H7 (cell line): ENCODE measurements around the gene SETDB2. TPM values are rescaled to one million over a fixed set of nuclear protein-coding genes. Genes with fewer than 3 reads are reported as not detected.
A peak's percentile ranks its signal among the peaks of the same experiment; 100 is the strongest.

ENCODE experiments used
- DNase-seq: peaks from one replicate; pipeline ENCODE4 v3.0.0; 2012
- H3K27me3 ChIP-seq: 2 replicates; pipeline ENCODE4 v1.6.0; 2011; ENCODE audit warnings: mild to moderate bottlenecking, low read length; ENCODE audit not compliant: control insufficient read depth, insufficient read depth
- H3K36me3 ChIP-seq: replicated peaks from 2 replicates; pipeline ENCODE4 v1.5.1; 2011; ENCODE audit warnings: low read length; ENCODE audit not compliant: control insufficient read depth, insufficient read depth
- H3K4me3 ChIP-seq: 2 replicates; pipeline ENCODE4 v1.5.1; 2011; ENCODE audit warnings: low read depth, mild to moderate bottlenecking, control low read depth, low read length, moderate library complexity; ENCODE audit not compliant: insufficient read depth
- total RNA-seq: library from RNA; depleted of rRNA; stranded (reverse); fragments of >200 nt; shearing (Covaris generic); gene quantifications from 2 replicates; pipeline ENCODE4 v1.2.3, GENCODE V29; 2014; rRNA removed

The SETDB2 gene, protein sequence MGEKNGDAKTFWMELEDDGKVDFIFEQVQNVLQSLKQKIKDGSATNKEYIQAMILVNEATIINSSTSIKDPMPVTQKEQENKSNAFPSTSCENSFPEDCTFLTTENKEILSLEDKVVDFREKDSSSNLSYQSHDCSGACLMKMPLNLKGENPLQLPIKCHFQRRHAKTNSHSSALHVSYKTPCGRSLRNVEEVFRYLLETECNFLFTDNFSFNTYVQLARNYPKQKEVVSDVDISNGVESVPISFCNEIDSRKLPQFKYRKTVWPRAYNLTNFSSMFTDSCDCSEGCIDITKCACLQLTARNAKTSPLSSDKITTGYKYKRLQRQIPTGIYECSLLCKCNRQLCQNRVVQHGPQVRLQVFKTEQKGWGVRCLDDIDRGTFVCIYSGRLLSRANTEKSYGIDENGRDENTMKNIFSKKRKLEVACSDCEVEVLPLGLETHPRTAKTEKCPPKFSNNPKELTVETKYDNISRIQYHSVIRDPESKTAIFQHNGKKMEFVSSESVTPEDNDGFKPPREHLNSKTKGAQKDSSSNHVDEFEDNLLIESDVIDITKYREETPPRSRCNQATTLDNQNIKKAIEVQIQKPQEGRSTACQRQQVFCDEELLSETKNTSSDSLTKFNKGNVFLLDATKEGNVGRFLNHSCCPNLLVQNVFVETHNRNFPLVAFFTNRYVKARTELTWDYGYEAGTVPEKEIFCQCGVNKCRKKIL
- total RNA-seq: 2.8 and 4.6 TPM in 2 replicates

DNA sequence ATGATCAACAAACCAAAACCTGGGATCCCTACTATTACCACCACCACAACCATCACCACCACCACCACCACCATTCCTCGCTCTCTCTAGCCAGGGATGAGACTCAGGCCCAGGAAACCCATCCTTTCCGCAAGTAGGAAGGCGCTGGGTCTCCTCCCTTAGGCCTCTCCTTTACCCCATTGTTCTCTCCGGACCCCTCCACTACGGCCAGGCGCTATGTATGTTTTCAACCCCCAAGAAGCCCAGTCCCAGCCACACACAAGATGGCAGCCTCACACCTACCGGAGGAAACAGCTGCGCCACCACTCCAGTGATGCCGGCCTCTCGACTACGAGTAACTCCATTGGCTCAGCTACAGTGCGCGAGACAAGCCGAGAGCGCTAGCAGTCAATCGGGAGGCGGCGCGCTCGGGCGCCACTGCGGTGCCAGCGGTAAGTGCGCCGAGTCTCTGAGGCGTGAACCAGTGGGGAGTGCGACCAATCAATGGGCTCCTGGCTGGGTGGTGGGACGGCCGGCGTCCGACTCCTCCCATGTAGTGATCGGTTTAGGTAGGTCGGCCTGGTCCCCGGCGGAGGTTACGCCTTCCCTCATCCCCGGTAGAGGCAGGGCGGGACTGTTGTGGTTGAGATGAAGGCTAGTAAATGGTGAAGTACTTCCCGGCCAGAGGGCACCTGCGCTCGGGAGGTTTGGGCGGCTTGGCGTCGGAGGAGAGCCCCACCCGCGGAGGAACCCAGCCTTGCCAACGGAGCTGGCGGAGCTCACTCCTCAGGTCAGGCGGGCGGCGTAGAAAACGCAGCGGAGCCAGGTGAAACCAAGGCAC, at the start of gene SETDB2, which contains the start of gene CAB39L:
SETDB2 (plus strand) TSS at position 571 of the 820 bp plus-strand sequence. CDS start 7,620 bp downstream, outside the sequence.
CAB39L (minus strand) TSS at position 361 of the 820 bp plus-strand sequence. CDS start 61,154 bp downstream, outside the sequence.
- peak; percentile 93 for DNase-seq
- Histone ChIP-seq H3K27me3 (no peaks in the 10 kb centered on the region), H3K4me3 (peak within 1 kb of the TSS; percentile 77), H3K36me3 (no peaks in the 10 kb centered on the region)

DNA sequence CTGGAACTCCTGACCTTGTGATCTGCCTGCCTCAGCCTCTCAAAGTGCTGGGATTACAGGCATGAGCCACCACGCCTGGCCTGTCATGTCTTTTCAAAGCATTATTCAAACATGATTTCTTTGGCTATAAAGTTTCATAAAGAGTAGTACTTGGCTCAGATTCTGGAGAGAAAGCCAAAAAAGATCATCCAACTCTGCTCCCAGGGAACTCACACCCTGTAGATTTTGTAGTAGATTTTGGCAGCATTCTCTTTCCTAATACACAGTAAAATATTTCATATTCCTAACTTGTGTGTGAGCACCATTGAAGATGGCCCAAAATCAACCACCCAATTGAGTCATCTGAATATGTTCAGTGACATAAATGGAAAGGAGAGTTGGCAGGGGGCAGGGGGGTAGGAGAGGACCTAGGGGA, 48.6 kb upstream of the SETDB2 start:
- no peak for DNase-seq
- H3K36me3 ChIP-seq: no peaks in the 10 kb centered on the region
- no peaks in the 10 kb centered on the region for H3K27me3 ChIP-seq
- no peak overlapping the region for H3K4me3 ChIP-seq

DNA sequence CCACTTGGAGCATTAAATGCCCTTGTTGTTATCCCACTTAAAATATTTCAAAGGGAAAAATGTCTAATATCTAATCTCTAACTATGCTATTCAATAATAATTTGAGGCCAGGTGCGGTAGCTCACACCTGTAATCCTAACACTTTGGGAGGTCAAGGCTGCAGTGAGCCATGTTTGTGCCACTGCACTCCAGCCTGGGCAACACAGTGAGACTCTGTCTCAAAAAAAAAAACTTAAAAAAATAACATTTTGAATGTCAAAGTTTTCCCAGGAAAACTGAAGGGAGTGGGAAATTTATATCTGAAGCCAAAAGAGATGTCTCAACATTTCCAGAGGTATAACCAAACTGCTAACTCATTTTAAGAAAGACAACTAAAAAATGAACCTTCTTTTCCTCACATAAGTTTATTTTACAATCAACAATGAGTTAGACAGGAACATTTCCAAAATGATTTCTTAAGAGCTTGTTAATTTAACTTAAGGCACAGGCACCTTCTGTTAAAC, 48.1 kb upstream of the SETDB2 start:
- H3K27me3 ChIP-seq: no peaks in the 10 kb centered on the region
- H3K4me3 ChIP-seq: no peak overlapping the region
- no peak for DNase-seq
- no peaks in the 10 kb centered on the region for H3K36me3 ChIP-seq

DNA sequence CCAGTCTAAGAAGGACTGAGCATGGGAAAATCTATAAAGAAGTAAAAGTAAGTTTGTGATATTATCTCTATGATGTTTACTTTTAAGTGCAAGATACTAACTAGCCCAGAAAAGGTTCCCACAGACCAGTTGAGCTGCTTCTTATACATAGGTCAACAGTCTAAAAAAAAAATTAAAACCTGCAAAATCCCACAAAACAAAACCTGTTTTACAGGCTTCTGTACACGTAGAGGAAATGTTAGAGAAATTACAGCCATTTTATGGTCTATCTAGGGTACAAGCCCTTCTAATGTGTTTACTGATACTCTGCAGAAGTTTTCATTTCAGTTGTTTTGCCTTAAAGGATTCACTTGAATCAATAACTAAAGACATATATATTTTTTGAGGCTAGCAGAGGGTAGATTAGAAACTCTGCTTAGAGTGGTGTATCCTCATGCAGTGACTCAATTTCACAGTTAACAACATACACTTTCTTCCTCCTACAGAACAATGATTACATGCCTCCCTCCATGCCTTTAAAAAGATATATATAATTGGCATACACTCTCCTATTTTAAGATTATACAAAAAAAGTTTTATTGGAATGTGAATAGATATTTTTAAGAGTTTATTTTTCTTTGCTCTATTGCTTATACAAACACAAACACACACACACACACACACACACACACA, 44.1 kb upstream of the SETDB2 start:
- no peak overlapping the region for H3K4me3 ChIP-seq
- DNase-seq: no peak

DNA sequence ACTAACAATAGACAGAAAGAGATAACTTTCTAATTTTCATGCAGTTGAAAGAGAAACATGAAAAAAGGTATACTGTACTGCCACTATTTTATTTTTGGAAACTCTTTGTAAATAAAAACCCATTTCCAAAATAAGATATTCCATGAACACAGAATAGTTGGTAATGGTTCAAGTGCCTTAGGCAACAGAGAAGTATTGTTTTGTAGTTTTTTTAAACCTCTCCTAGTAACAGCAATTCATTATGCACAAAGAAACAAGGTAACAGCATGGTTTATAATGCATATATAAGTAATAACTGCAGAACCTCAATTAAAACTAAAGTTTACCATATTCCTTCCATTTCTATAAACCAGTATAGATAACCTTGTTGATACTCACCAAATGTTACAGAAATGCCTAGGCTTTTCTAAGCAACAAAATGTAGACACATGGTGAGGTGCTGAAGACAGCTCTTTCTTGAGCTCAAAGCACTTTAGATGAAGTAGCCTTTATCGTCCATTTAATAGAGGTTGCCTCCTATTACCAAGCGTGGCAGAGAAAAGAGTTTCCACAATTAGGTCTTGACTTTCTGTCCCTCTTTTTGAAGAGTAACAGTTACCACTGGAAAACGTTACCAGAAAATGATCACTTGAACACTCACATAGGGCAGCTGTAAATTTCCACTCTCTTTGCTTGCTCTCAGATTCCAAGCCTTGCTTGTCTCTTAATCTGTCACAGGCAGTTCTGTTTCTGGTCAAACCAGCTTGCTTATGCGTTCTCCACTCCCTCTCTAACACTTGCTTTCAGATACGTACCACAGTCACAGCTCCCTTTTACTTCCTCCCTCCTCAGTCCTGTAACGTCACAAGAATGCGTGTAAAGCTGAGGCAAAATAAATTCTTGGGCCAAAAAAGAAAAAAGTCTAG, 43.1 kb upstream of the SETDB2 start:
- Histone ChIP-seq H3K36me3 (no peaks in the 10 kb centered on the region), H3K4me3 (no peak overlapping the region), H3K27me3 (no peaks in the 10 kb centered on the region)
- DNase-seq: no peak

More for the DNA sequence above, 44.1 kb upstream of the SETDB2 start:
- H3K36me3 ChIP-seq: no peaks in the 10 kb centered on the region
- no peaks in the 10 kb centered on the region for H3K27me3 ChIP-seq

DNA sequence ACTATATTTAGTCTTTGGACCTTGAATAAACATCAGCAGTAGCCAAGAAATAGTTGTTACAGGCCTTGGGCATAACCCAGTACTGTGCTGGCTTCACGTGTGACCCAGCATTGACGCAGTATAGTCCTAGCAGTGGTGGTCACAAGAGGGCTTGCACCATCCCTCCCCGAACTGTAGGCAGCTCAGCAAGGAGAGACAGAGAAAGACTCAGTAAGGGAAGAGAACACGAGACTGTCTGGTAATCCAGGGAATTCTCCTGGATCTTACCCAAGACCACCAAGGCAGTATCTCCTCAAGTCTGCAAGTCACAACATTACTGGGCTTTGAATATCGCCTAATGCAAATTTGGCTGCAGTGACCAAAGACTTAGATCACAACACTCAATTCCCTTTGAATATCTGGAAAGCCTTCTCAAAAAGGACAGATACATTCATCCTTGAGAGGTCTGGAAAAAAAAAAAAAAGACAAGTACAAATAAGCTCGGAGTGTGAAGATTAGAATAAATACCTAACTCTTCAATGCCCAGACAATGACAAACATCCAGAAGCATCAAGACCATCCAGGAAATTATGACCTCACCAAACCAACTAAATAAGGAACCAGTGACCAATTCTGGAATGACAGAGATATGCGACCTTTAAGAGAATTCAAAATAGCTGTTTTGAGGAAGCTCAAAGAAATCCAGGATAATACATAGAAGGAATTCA, 39.9 kb upstream of the SETDB2 start:
- DNase-seq: no peak
- H3K27me3 ChIP-seq: no peaks in the 10 kb centered on the region; the same call in 1 of the 2 replicates
- H3K4me3 ChIP-seq: no peak overlapping the region
- H3K36me3 ChIP-seq: no peaks in the 10 kb centered on the region

DNA sequence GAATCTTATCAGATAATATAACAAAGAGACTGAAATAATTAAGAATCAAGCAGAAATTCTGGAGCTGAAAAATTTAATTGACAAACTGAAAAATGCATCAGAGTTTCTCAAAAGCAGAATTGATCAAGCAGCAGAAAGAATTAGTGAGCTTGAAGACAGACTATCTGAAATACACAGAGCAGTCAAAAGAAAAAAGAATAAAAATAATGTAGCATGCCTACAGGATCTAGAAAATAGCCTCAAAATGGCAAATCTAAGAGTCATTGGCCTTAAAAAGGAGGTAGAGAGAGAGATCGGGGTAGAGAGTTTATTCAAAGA, 39.4 kb upstream of the SETDB2 start:
- Histone ChIP-seq H3K4me3 (no peak overlapping the region), H3K36me3 (no peaks in the 10 kb centered on the region), H3K27me3 (no peaks in the 10 kb centered on the region; the same call in 1 of the 2 replicates)
- no peak for DNase-seq

DNA sequence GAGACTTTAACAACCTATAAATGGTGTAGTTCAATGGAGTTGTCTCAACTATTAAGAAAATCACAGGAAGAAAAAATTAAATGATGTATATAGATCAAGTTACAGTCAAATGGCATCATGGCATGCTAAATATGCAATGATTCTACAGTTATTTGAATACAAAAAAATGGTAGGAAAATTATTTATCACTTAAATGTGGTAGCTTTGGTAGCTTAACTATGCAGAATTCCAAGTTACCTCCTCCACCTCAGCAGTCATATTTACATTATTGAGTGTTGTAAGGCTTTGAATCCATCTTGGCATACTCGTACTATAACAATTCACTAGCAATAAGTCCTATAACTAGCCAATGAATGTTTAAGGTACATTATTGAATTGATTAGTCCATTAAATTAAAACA, 37.0 kb upstream of the SETDB2 start:
- Histone ChIP-seq H3K36me3 (no peaks in the 10 kb centered on the region), H3K4me3 (no peak overlapping the region), H3K27me3 (peaks cover 4% of the 10 kb centered on the region)
- DNase-seq: no peak

DNA sequence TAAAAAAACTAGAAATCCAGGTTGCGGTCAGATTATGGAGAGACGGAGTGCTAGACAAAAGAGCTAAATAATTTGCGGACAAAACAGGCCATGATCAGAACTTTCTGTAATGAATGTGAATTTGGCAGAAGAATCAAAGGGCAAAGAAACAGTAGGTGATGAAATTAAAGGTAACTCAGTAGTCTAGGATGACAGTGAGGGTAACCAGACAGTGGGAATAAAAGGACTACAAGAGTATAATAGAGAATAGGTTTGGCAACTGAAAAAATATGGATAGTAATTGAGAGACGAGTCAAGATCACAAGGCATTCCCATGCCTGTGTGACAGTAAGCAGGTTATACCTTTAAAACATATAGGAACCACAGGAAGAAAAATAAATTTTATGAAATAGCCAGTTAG, 36.1 kb upstream of the SETDB2 start:
- H3K36me3 ChIP-seq: no peaks in the 10 kb centered on the region
- H3K27me3 ChIP-seq: peaks cover 7% of the 10 kb centered on the region
- DNase-seq: no peak
- H3K4me3 ChIP-seq: no peak overlapping the region

DNA sequence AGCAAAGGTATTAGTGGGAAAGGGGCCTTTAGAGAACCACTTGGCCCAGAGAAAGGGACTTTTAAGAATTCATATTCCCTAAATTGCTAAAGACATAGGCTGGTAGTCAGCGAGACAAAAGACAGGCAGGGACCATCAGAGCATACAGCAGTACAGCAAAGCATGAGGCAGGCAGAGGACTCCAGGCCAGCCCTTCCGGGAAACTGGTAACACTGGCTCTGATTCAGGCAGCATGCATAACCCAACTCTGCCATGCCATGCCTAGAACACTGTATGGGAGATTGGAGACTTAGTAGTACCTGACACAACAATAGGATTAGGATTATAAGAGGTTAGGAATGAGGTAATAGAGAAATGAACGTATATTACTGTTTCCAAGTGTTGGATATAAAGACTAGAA, 35.1 kb upstream of the SETDB2 start:
- Histone ChIP-seq H3K27me3 (peaks cover 10% of the 10 kb centered on the region), H3K4me3 (no peak overlapping the region), H3K36me3 (no peaks in the 10 kb centered on the region)
- no peak for DNase-seq

DNA sequence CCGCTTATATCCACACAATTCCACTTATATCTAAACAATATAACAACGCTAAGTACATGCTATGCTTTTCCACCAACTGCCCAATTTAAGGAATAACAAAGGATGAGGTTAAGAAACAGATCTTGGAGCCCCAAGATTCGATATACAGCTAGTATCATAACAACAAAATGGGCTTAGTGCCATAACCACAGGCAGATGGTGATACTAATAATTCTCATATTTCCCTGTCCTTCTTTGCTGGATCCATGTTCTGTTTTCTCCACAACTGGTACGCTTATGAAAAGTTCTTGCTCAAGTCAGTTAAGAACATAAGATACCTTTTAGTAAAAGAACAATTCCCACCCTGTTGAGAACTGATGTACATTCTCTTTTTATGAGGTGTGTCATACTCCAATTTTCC, 34.1 kb upstream of the SETDB2 start:
- no peaks in the 10 kb centered on the region for H3K36me3 ChIP-seq
- H3K4me3 ChIP-seq: no peak overlapping the region
- DNase-seq: no peak
- peaks cover 10% of the 10 kb centered on the region for H3K27me3 ChIP-seq

DNA sequence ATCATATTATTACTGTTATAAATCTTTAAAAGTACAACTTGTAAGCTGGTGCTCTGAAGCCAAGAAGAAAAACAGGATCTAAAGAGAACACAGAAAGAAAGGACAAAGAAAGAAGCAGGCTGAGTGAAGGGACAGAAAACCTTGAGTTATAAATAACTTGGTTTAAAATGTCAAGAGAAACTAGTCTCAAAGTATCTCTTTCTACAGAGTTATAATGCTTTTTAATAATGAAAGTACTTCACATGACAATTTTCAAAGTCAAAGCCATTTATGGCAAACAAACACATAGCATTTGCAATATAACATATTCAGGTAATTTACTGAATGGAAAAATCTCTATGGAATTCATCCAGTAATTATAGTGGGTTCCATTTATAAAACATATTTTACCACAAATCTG, 33.6 kb upstream of the SETDB2 start:
- no peak overlapping the region for H3K4me3 ChIP-seq
- H3K27me3 ChIP-seq: peaks cover 10% of the 10 kb centered on the region
- H3K36me3 ChIP-seq: no peaks in the 10 kb centered on the region
- no peak for DNase-seq

DNA sequence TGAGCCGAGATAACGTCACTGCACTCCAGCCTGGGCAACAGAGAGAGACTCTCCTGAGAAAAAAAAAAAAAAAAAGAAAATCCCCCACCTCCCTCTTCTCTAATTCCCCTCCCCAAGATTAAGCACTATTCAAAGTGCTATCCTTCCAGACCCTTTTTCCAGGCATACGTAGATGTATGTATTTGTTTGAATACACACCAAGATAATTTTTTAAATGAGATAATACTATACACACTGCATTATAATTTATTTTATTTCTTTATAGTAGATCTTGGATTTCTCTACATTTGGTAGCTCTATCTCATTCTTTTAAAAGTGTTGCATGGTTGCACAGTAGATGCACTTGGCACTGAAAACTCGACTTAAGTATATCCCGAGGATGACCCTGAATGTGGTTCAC, 32.7 kb upstream of the SETDB2 start:
- no peak for DNase-seq
- Histone ChIP-seq H3K4me3 (no peak overlapping the region), H3K36me3 (no peaks in the 10 kb centered on the region), H3K27me3 (peaks cover 10% of the 10 kb centered on the region)
